ENCODE measurements around the gene MACROH2A1. TPM values are rescaled to one million over a fixed set of nuclear protein-coding genes. Genes with fewer than 3 reads are reported as not detected.

MACROH2A1 gene
- polyA plus RNA-seq, 3 donors, result 225 to 249 (median 225) TPM

- no peak for DNase-seq
Observed at GRCh38 chr5:135320718-135321484, 78.1 kb downstream of the MACROH2A1 start.

DNA sequence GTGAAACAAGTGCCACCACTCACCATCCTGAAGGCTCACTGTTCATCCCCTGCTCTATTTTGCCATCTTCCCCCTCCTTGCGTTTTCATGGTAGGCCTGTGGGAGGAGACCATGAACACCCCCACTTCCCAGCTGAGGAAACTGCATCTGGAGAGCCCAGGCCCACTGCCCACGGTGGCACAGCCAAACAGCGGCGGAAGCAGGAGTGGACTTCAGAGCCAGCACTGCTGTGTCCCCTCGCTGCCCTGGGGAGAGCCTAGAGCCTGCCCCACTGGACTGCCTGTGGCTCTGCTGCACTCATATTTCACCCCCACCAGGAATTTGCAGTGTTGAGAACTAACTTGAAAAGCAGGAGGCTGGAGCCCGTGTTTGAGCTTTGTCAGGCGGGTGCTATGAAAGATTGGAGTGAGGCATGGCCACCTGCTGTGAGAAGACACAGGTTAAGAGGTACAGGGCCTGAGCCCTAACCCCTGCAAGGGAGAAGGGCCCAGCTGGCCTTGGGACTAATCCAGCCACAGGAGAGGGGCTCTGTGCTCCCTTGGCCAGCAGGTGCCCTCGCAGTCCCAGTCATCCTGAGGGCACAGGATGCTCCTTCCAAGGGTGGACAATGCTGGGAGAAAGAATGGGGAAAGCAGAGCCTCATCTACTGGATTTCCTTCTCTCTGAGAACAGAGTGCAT lies 79.0 kb downstream of the MACROH2A1 start:
- DNase-seq, result no peak

GRCh38 chr5:135319458-135319857 lies 79.6 kb downstream of the MACROH2A1 start:
- no peak for DNase-seq

DNA sequence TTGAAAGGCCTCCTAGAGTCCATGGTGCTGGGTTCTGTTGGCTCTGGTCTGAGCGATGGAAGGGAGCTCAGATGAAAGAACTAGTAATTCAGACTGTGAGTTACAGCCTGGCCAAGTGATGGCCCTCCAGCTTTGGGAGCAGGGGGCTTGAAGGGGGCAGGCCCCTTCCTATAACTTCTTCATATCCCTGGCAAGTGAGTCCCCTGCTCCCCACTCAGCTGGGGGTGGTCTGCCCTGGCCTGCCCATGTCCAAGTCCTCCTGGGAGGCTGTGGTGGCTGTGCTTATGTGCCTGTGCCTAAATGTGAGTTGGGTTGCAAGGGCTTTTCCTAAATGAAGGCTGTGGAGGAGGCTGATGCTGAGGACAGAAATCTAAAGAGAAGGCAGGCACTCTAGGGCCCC lies 80.1 kb downstream of the MACROH2A1 start:
- no peak for DNase-seq

DNA sequence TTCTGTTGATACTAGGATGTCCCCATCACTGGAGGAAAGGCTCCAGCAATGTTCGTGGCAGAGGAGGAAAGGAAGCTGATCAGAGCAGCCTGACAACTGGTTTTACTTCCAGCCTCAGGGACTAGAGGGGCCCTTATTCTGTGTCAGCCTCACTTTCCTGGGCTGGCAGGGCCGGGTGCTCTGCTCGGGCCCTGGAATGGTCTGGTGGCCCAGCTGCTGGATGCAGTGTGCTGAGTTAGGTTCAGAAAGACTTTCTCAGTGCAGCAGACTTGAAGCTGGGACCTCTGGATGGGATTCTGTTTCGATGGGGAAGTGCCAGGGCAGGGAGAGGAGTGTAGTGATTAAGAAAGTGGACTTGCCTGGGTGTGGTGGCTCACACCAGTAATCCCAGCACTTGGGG lies 81.0 kb downstream of the MACROH2A1 start:
- no peak for DNase-seq

- no peak for DNase-seq
Observed at GRCh38 chr5:135317286-135317685, 81.7 kb downstream of the MACROH2A1 start.

DNA sequence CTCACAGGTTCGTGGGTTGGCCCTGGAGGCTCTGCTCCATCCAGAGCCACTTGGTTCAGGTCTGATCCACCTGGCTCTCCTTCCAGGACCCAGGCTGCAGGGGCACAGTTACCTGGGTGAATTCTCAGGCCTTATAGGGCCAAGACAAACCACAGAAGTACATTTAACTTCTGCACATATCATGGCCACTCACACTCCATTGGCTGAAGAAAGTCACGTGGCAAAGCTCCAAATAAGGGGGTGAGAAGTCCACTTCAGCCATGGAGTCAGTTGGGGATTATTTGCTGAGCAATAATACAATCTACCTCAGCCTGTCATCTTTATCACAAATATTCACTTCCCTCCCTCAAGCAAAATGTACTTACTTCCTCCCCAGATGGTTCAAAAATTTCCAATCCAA lies 83.6 kb downstream of the MACROH2A1 start:
- no peak for DNase-seq

GRCh38 chr5:135313946-135314345 lies 85.1 kb downstream of the MACROH2A1 start:
- DNase-seq, result no peak

DNA sequence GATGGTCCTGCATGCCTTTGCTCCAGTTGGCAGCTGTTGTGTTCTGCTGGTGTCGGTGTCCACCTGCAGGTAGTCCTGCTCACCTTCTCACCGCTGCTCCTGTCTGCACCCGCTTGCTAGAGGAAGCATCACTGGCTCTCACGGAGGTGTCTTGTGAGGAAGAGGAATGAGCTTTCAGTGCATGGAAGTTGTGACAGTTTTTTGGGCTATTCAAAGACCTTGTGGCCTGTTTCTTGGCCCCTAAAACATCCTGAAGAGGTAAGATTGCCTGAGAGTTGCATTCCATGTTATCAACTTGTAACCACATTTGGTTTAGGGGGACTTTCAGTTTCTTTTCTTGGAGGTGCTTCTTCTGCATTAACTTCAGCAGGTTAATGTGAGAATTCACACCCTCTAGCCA lies 85.6 kb downstream of the MACROH2A1 start:
- DNase-seq, result no peak

DNA sequence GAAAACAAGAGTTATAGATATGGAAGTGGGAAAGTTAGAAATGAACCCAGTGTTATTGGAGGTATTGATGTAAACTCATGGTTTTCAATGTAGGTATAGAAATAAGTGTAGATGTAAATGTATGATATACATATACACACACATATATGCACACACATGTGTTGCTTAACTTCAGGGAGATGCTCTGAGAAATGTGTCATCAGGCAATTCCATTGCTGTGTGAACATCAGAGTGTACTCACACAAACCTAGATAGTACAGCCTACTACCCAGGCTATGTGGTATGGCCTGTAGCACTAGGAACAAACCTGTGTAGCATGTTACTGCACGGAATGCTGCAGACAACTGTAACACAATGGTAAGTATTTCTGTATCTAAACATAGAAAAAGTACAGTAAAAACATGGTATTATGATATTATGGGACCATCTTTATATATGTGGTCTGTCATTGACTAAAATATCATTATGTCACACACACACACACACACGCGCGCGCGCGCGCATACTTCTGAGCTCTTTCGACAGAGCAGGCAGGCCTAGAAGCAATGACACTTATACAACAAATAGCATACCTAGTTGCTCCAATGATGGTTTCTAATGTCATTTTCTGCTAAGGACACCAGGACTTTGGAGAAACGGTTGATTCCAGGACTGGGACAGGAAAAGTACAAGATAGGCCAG lies 86.6 kb downstream of the MACROH2A1 start:
- no peak for DNase-seq

GRCh38 chr5:135310328-135310989 lies 88.6 kb downstream of the MACROH2A1 start:
- DNase-seq, result no peak

- no peak for DNase-seq
Observed at GRCh38 chr5:135309391-135310327, 89.4 kb downstream of the MACROH2A1 start.

- no peak for DNase-seq
Observed at GRCh38 chr5:135308752-135309151, 90.3 kb downstream of the MACROH2A1 start.

- no peak for DNase-seq
Observed at GRCh38 chr5:135308245-135308644, 90.8 kb downstream of the MACROH2A1 start.

GRCh38 chr5:135307143-135307903 lies 91.7 kb downstream of the MACROH2A1 start:
- DNase-seq, result no peak

- no peak for DNase-seq
Observed at GRCh38 chr5:135306557-135306956, 92.5 kb downstream of the MACROH2A1 start.

DNA sequence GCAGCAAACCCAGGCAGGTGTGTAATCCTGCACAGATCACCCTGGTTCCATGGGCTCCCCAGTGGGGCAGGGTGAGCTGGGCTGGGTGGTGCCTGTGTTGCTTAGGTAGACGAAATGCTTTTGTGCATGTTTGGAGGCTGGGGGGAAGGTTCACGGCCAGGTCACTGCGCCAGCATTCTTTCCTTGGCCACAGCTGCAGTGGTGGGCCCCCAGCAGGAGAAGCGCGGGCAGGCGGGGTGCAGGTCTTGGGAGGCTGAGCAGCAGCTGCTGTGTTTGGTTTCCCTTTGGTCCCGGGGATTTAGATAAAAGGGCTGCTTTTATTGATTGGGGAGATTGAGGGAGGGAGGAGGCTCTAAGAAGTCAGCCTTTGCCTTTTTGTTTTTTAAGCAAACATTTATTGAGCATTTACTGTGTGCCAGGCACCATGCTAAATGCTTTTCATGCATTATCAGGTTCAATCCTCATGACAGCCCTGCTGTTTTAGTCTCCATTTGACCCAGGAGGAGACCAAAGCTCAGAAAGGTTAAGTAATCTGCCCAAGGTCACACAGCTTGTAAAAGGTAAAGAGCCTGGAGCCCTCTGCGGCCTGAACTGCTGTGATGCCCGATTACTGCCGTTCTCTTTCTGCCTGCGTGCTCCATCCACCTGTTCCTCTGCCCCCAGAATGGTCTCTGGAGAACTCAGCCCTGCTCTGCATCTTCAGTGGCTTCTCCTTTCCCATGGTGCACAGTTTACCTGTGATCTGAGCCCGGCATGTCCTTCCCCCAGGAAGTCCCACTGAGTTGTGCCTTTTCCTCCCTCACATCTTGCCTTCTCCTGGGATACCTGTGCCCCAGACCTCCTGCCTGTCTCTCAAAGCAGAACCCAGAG lies 94.4 kb downstream of the MACROH2A1 start:
- DNase-seq, result peak; percentile 63

GRCh38 chr5:135303582-135304173 lies 95.4 kb downstream of the MACROH2A1 start:
- DNase-seq, result no peak

Data from renal pelvis (tissue), 4 donors.